WTC11 (cell line): Measurements from ENCODE around the gene FUBP3. TPM values are rescaled to one million over a fixed set of nuclear protein-coding genes. Genes with fewer than 3 reads are reported as not detected.

Source experiments
- ATAC-seq: fragments of 200-7000 bp; cut with Tn5 transposase; 2 replicates; pipeline ENCODE4 v1.10.0; 2021; ENCODE audit warnings: mild to moderate bottlenecking, moderate library complexity
- CTCF ChIA-PET: fragments of 300-600 bp; sonication (Branson Sonifier 250); formaldehyde crosslinking; loops from one replicate; lab custom pipeline; 2021; ENCODE audit warnings: antibody characterized with exemption; lab: Charles Lee
- POLR2A ChIA-PET: fragments of 350-600 bp; sonication (Branson Sonifier 250); formaldehyde crosslinking; loops from one replicate; lab custom pipeline; 2021; ENCODE audit warnings: antibody characterized with exemption; lab: Charles Lee
- DNase-seq: peaks from one replicate; pipeline ENCODE4 v3.0.0; 2021; ENCODE audit warnings: low spot score
- H3K27ac Mint-ChIP-seq: 2 replicates; pipeline ENCODE4 v1.8.0; 2021; ENCODE audit warnings: mixed read lengths
- H3K27me3 Mint-ChIP-seq: 2 replicates; pipeline ENCODE4 v1.8.0; 2021; ENCODE audit warnings: low read depth, mild to moderate bottlenecking, moderate library complexity, mixed read lengths
- H3K36me3 Mint-ChIP-seq: 2 replicates; pipeline ENCODE4 v1.8.0; 2021; ENCODE audit warnings: mixed read lengths
- H3K4me1 Mint-ChIP-seq: 2 replicates; pipeline ENCODE4 v1.8.0; 2022; ENCODE audit warnings: mixed read lengths
- H3K4me3 Mint-ChIP-seq: 2 replicates; pipeline ENCODE4 v1.8.0; 2021; ENCODE audit warnings: mild to moderate bottlenecking, moderate library complexity, mixed read lengths
- H3K9me3 Mint-ChIP-seq: 2 replicates; pipeline ENCODE4 v1.8.0; 2021; ENCODE audit warnings: mixed read lengths
- CREB1 ChIP-seq: sonication (generic); formaldehyde crosslinking; IDR thresholded peaks from 2 replicates; pipeline ENCODE4 v1.8.0; 2023; ENCODE audit warnings: mild to moderate bottlenecking, missing genetic modification reagents
- ESRRA ChIP-seq: sonication (generic); formaldehyde crosslinking; IDR thresholded peaks from 2 replicates; pipeline ENCODE4 v1.8.1; 2022; ENCODE audit warnings: mild to moderate bottlenecking, missing genetic modification reagents, borderline replicate concordance
- MYBL2 ChIP-seq: sonication (generic); formaldehyde crosslinking; IDR thresholded peaks from 2 replicates; pipeline ENCODE4 v1.8.1; 2023; ENCODE audit warnings: mild to moderate bottlenecking, moderate library complexity, missing genetic modification reagents
- NFE2L1 ChIP-seq: sonication (generic); formaldehyde crosslinking; IDR thresholded peaks from 2 replicates; pipeline ENCODE4 v1.8.1; 2023; ENCODE audit warnings: missing genetic modification reagents
- NFYB ChIP-seq: sonication (generic); formaldehyde crosslinking; conservative IDR thresholded peaks from 2 replicates; pipeline ENCODE4 v1.8.0; 2022; ENCODE audit warnings: low read depth, missing genetic modification reagents
- NR2C2 ChIP-seq: sonication (generic); formaldehyde crosslinking; IDR thresholded peaks from 2 replicates; pipeline ENCODE4 v1.8.0; 2022; ENCODE audit warnings: mild to moderate bottlenecking, missing genetic modification reagents
- SP1 ChIP-seq: sonication (generic); formaldehyde crosslinking; conservative IDR thresholded peaks from 2 replicates; pipeline ENCODE4 v1.8.1; 2022; ENCODE audit warnings: missing genetic modification reagents
- TCF7 ChIP-seq: sonication (generic); formaldehyde crosslinking; IDR thresholded peaks from 2 replicates; pipeline ENCODE4 v1.8.0; 2022; ENCODE audit warnings: mild to moderate bottlenecking, low read depth, missing genetic modification reagents, moderate library complexity
- TEAD1 ChIP-seq: sonication (generic); formaldehyde crosslinking; IDR thresholded peaks from 2 replicates; pipeline ENCODE4 v1.8.0; 2022; ENCODE audit warnings: mild to moderate bottlenecking, missing genetic modification reagents
- ZNF138 ChIP-seq: sonication (generic); formaldehyde crosslinking; conservative IDR thresholded peaks from 2 replicates; pipeline ENCODE4 v1.8.1; 2022; ENCODE audit warnings: mild to moderate bottlenecking, moderate library complexity, missing genetic modification reagents
- ZNF416 ChIP-seq: fragments of 250-450 bp; sonication (Bioruptor Pico); IDR thresholded peaks from 2 replicates; pipeline ENCODE4 v1.9.0; 2021; ENCODE audit warnings: mild to moderate bottlenecking, inconsistent platforms
- total RNA-seq: library from RNA; stranded (reverse); gene quantifications from 3 replicates; pipeline ENCODE4 v1.2.3, GENCODE V29; 2021
- TF ChIP-seq, protein P1 (sequence below): sonication (generic); formaldehyde crosslinking; IDR thresholded peaks from 2 replicates; pipeline ENCODE4 v1.8.0; 2022; ENCODE audit warnings: missing genetic modification reagents
- TF ChIP-seq, protein P2 (sequence below): fragments of 250-450 bp; sonication (Bioruptor Pico); IDR thresholded peaks from 2 replicates; pipeline ENCODE4 v1.9.0; 2021; ENCODE audit warnings: moderate library complexity, mild to moderate bottlenecking, inconsistent platforms, borderline replicate concordance
- TF ChIP-seq, protein P3 (sequence below): sonication (generic); formaldehyde crosslinking; IDR thresholded peaks from 2 replicates; pipeline ENCODE4 v1.8.1; 2023; ENCODE audit warnings: mild to moderate bottlenecking, missing genetic modification reagents, borderline replicate concordance
- TF ChIP-seq, protein P4 (sequence below): sonication (generic); formaldehyde crosslinking; IDR thresholded peaks from 2 replicates; pipeline ENCODE4 v1.8.0; 2023; ENCODE audit warnings: missing genetic modification reagents
- TF ChIP-seq, protein P5 (sequence below): sonication (generic); formaldehyde crosslinking; IDR thresholded peaks from 2 replicates; pipeline ENCODE4 v1.8.1; 2023; ENCODE audit warnings: mild to moderate bottlenecking, missing genetic modification reagents
- TF ChIP-seq, protein P6 (sequence below): fragments of 250-450 bp; sonication (Bioruptor Pico); IDR thresholded peaks from 2 replicates; pipeline ENCODE4 v1.9.0; 2021; ENCODE audit warnings: mild to moderate bottlenecking
- TF ChIP-seq, protein P7 (sequence below): sonication (generic); formaldehyde crosslinking; IDR thresholded peaks from 2 replicates; pipeline ENCODE4 v1.8.1; 2022; ENCODE audit warnings: missing genetic modification reagents, borderline replicate concordance

FUBP3 gene
- total RNA-seq, 1 experiment from 2014 or later: 83.0 TPM

DNA sequence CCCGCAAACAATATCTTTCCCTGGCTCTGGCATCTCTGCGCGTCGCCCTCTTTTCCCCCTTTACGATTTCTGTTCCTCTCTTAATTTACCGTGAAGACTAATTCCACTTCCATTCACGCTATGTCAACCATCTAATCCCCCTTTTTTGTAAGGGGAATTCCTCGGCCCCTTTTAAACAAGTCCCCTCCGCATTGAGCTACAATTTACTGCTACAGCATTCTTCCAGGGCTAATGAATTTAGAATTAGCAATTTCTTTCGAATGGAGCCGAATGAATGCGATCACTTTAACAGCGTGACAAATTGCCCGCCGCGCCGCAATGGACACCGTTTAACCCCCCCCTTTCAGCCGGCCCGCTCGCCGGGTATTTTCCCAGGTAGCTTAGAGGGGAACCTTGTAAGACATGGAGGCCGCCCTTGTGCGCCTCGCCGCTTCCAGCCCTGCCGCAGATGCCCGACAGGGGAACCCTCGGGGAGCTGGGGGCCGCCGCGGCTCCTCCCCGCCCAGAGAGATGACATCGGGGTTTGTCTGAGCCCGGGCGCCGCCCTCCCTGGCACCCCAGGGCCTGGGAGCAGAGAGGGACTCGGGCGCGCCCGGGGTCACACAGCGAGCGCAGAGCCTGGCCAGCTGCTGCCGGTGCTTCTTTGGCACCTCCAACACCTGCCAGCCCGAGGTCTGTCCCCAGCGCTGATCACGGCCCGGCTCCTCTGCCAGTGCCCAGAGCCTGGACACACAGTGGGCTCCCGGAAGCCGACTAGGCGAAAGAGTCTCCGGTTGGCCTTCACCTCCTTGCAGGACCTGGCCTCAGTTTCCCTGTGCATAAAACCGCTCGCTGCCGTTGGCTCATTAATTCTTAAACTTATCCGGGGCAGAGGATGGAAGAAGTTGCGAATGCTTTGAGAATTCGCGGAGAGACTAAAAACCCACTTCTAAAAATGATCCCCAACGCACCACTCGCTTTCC, 86.3 kb downstream of the FUBP3 start:
- peaks cover 3% of the 10 kb centered on the region; the same call in 1 of the 2 replicates for H3K36me3 Mint-ChIP-seq
- H3K4me3 Mint-ChIP-seq: peak overlapping the region; percentile 65
- ChIA-PET POLR2A (no interaction called here), CTCF (interaction anchor here (0.6 to 5.2 kb wide), 11 partner anchors 8 to 303 kb away, joined by 3 to 24 read pairs (median 4); partner anchors contain the start of gene EXOSC2)
- peaks cover 27% of the 10 kb centered on the region for H3K4me1 Mint-ChIP-seq
- H3K27ac Mint-ChIP-seq: no peak overlapping the region
- TF ChIP-seq, protein P1, sequence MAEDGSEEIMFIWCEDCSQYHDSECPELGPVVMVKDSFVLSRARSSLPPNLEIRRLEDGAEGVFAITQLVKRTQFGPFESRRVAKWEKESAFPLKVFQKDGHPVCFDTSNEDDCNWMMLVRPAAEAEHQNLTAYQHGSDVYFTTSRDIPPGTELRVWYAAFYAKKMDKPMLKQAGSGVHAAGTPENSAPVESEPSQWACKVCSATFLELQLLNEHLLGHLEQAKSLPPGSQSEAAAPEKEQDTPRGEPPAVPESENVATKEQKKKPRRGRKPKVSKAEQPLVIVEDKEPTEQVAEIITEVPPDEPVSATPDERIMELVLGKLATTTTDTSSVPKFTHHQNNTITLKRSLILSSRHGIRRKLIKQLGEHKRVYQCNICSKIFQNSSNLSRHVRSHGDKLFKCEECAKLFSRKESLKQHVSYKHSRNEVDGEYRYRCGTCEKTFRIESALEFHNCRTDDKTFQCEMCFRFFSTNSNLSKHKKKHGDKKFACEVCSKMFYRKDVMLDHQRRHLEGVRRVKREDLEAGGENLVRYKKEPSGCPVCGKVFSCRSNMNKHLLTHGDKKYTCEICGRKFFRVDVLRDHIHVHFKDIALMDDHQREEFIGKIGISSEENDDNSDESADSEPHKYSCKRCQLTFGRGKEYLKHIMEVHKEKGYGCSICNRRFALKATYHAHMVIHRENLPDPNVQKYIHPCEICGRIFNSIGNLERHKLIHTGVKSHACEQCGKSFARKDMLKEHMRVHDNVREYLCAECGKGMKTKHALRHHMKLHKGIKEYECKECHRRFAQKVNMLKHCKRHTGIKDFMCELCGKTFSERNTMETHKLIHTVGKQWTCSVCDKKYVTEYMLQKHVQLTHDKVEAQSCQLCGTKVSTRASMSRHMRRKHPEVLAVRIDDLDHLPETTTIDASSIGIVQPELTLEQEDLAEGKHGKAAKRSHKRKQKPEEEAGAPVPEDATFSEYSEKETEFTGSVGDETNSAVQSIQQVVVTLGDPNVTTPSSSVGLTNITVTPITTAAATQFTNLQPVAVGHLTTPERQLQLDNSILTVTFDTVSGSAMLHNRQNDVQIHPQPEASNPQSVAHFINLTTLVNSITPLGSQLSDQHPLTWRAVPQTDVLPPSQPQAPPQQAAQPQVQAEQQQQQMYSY (CRISPR knock-in tag): peak; percentile 46; the same call in 1 of the 2 replicates
- TF ChIP-seq, protein P2, sequence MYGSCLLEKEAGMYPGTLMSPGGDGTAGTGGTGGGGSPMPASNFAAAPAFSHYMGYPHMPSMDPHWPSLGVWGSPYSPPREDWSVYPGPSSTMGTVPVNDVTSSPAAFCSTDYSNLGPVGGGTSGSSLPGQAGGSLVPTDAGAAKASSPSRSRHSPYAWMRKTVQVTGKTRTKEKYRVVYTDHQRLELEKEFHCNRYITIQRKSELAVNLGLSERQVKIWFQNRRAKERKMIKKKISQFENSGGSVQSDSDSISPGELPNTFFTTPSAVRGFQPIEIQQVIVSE (CRISPR knock-in tag): no peak
- H3K27me3 Mint-ChIP-seq: peaks cover 98% of the 10 kb centered on the region
- ATAC-seq (peak; percentile 1; the same call in 1 of the 2 replicates), DNase-seq (peak; percentile 64)
- H3K9me3 Mint-ChIP-seq: no peaks in the 10 kb centered on the region

DNA sequence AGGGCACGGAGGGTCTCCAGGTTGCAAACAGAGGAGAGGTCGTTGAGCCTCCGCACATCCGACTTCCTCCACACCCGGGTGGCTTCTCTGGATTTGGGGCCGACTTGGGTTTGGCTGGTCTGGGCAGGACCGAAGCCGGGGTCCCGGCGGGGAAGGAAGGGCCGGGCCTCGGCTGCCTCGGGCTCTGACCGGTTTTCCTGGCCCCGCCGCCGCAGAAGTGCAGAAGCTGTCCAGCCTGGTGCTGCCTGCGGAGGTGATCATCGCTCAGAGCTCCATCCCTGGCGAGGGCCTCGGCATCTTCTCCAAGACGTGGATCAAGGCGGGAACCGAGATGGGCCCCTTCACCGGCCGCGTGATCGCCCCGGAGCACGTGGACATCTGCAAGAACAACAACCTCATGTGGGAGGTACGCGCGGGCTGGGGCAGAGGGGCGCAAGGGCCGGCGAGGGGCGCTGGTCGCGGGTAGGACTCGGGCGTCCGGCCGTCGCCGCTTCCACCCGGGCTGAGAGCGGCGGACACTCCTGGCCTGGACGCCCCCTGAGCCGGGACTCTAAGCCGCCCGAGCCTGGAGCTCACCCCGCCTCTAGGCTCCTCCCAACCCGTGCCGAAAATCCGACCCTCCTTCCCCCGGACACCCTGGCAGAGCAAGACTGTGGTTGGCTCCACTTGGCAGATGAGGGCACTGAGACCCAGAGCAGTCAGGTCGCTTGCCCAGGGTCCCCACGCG, 87.2 kb downstream of the FUBP3 start:
- Mint-ChIP-seq H3K27ac (no peak overlapping the region), H3K4me3 (peak overlapping the region; percentile 65), H3K9me3 (no peaks in the 10 kb centered on the region), H3K27me3 (peaks cover 93% of the 10 kb centered on the region), H3K4me1 (peaks cover 25% of the 10 kb centered on the region), H3K36me3 (peaks cover 3% of the 10 kb centered on the region; the same call in 1 of the 2 replicates)
- DNase-seq (peak; percentile 35), ATAC-seq (peak; percentile 2; the same call in 1 of the 2 replicates)
- CTCF ChIA-PET: interaction anchor here (0.5 to 5.2 kb wide), 8 partner anchors 9 to 186 kb away, joined by 3 to 24 read pairs (median 4); partner anchors contain the start of gene EXOSC2
- POLR2A ChIA-PET: no interaction called here
- TF ChIP-seq SP1 (CRISPR knock-in tag): 0 out of 2 replicates have a peak, but pooled peaks have one; percentile 19
- no peak for TF ChIP-seq ZNF416 (CRISPR knock-in tag)
- TF ChIP-seq, protein P3, sequence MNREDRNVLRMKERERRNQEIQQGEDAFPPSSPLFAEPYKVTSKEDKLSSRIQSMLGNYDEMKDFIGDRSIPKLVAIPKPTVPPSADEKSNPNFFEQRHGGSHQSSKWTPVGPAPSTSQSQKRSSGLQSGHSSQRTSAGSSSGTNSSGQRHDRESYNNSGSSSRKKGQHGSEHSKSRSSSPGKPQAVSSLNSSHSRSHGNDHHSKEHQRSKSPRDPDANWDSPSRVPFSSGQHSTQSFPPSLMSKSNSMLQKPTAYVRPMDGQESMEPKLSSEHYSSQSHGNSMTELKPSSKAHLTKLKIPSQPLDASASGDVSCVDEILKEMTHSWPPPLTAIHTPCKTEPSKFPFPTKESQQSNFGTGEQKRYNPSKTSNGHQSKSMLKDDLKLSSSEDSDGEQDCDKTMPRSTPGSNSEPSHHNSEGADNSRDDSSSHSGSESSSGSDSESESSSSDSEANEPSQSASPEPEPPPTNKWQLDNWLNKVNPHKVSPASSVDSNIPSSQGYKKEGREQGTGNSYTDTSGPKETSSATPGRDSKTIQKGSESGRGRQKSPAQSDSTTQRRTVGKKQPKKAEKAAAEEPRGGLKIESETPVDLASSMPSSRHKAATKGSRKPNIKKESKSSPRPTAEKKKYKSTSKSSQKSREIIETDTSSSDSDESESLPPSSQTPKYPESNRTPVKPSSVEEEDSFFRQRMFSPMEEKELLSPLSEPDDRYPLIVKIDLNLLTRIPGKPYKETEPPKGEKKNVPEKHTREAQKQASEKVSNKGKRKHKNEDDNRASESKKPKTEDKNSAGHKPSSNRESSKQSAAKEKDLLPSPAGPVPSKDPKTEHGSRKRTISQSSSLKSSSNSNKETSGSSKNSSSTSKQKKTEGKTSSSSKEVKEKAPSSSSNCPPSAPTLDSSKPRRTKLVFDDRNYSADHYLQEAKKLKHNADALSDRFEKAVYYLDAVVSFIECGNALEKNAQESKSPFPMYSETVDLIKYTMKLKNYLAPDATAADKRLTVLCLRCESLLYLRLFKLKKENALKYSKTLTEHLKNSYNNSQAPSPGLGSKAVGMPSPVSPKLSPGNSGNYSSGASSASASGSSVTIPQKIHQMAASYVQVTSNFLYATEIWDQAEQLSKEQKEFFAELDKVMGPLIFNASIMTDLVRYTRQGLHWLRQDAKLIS (CRISPR knock-in tag): no peak
- TF ChIP-seq, protein P4, sequence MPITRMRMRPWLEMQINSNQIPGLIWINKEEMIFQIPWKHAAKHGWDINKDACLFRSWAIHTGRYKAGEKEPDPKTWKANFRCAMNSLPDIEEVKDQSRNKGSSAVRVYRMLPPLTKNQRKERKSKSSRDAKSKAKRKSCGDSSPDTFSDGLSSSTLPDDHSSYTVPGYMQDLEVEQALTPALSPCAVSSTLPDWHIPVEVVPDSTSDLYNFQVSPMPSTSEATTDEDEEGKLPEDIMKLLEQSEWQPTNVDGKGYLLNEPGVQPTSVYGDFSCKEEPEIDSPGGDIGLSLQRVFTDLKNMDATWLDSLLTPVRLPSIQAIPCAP (CRISPR knock-in tag): 0 out of 2 replicates have a peak, but pooled peaks have one; percentile 17
- TF ChIP-seq, protein P5, sequence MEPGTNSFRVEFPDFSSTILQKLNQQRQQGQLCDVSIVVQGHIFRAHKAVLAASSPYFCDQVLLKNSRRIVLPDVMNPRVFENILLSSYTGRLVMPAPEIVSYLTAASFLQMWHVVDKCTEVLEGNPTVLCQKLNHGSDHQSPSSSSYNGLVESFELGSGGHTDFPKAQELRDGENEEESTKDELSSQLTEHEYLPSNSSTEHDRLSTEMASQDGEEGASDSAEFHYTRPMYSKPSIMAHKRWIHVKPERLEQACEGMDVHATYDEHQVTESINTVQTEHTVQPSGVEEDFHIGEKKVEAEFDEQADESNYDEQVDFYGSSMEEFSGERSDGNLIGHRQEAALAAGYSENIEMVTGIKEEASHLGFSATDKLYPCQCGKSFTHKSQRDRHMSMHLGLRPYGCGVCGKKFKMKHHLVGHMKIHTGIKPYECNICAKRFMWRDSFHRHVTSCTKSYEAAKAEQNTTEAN (CRISPR knock-in tag): 0 out of 2 replicates have a peak, but pooled peaks have one; percentile 41
- TF ChIP-seq TCF7 (CRISPR knock-in tag): peak; percentile 47; the same call in 1 of the 2 replicates
- no peak for TF ChIP-seq ESRRA (CRISPR knock-in tag)
- no peak for TF ChIP-seq NFE2L1 (CRISPR knock-in tag)
- TF ChIP-seq, protein P6, sequence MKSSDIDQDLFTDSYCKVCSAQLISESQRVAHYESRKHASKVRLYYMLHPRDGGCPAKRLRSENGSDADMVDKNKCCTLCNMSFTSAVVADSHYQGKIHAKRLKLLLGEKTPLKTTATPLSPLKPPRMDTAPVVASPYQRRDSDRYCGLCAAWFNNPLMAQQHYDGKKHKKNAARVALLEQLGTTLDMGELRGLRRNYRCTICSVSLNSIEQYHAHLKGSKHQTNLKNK (CRISPR knock-in tag): no peak
- TF ChIP-seq NR2C2: no peak
- TF ChIP-seq TEAD1 (CRISPR knock-in tag): no peak
- TF ChIP-seq CREB1: no peak
- TF ChIP-seq ZNF138 (CRISPR knock-in tag): no peak
- TF ChIP-seq MYBL2 (CRISPR knock-in tag): 0 out of 2 replicates have a peak, but pooled peaks have one; percentile 33
- TF ChIP-seq, protein P7, sequence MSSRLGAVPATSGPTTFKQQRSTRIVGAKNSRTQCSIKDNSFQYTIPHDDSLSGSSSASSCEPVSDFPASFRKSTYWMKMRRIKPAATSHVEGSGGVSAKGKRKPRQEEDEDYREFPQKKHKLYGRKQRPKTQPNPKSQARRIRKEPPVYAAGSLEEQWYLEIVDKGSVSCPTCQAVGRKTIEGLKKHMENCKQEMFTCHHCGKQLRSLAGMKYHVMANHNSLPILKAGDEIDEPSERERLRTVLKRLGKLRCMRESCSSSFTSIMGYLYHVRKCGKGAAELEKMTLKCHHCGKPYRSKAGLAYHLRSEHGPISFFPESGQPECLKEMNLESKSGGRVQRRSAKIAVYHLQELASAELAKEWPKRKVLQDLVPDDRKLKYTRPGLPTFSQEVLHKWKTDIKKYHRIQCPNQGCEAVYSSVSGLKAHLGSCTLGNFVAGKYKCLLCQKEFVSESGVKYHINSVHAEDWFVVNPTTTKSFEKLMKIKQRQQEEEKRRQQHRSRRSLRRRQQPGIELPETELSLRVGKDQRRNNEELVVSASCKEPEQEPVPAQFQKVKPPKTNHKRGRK (CRISPR knock-in tag): no peak
- no peak for TF ChIP-seq NFYB (CRISPR knock-in tag)
